GM19395 (cell line): ENCODE results near the gene KRTAP12-4.
"Not testable (repeated sequence)": the region's sequence is repeated elsewhere in the genome, so short reads cannot be mapped to it uniquely, and the experiment has no call there.

Source experiments
- ATAC-seq: cut with Tn5 transposase; IDR thresholded peaks from one replicate; pipeline ENCODE4 v1.9.1; 2021; ENCODE audit warnings: mild to moderate bottlenecking, moderate library complexity; ENCODE audit not compliant: unreplicated experiment

Gene KRTAP12-4

DNA sequence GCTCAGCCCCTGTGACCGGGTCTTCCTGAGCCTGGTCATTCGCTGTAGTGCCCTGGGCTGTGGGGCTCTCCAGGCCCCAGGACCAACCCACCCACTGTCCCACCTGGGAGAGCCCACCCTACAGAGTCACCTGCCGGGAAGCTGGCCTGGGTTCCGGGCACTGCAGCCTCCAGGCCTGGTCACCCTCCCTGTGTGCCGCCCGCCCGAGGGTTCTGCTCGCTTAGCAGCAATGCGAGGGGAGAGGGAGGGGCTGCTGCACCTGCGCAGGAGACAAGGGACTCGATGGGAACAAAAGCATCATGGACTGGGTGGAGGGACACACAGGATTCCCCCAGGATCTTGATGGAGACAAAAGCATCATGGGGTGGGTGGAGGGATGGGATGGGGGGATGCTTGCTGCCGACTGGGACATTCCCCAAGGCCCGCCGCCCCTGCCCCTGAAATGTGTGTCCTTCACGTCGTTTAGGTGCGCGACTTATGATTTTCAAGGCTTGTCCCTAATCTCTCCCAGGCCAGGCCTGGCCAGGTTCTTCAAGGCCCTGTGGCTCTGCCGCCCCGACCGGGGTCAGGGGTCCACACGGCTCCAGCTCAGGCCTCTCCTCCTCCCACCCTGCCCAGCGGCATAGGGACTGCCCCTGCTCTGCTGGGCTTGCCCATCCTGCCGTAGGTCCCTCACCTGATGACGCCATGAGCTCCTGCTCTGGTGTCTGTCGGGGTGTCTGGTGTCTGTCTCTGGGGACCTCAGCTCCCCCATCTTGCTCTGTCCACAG lies 40.9 kb downstream of the KRTAP12-4 start:
- ATAC-seq, result no peak

DNA sequence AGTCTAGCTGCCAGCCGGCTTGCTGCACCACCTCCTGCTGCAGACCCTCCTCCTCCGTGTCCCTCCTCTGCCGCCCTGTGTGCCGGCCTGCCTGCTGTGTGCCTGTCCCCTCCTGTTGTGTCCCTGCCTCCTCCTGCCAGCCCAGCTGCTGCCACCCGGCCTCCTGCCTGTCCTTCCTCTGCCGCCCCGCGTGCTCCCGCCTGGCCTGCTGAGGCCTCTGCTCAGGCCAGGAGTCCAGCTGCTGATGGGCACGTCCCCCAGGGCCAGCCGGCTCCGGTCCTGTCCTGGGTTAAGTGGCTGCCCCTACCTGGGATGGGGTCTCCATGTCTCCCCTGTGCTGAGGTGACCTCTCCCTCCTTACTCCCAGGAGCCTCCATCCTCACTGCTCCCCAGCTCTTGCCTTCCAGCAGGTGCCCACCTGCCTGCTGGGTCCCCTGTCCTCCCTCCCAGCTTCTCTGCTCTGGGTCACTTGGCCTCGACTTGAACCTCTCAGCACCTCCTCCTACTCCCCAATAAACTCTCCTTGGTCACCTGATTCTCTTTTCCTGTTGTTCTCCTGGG lies 41.7 kb downstream of the KRTAP12-4 start:
- no peak for ATAC-seq

GRCh38 chr21:44612029-44612486 lies 42.4 kb downstream of the KRTAP12-4 start, which contains the start of gene KRTAP10-8:
Gene KRTAP10-8, plus strand, starts transcription at chr21:44612079. Its CDS starts 22 bp downstream, at chr21:44612101.
- no peak for ATAC-seq

GRCh38 chr21:44611551-44611950 lies 42.9 kb downstream of the KRTAP12-4 start:
- no peak for ATAC-seq

DNA sequence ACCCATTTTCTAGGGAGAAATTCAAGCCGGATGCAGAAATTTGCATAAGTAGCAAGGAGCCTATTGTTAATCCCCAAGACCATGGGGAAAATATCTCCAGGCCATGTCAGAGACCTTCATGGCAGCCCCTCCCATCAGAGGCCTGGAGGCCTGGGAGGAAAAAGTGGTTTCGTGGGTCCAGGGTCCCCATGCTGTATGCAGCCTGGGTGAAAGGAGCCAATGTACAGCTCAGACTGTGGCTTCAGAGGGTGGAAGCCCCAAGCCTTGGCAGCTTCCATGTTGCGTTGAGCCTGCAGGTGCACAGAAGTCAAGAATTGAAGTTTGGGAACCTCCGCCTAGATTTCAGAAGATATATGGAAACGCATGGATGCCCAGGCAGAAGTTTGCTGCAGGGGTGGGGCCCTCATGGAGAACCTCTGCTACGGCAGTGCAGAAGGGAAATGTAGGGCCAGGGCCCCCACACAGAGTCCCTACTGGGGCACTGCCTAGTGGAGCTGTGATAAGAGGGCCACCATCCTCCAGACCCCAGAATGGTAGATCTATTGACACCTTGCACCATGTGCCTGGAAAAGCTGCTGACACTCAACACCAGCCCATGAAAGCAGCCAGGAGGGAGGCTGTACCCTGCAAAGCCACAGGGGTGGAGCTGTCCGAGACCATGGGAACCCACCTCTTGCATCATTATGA lies 44.2 kb downstream of the KRTAP12-4 start:
- ATAC-seq, result not testable (repeated sequence)

DNA sequence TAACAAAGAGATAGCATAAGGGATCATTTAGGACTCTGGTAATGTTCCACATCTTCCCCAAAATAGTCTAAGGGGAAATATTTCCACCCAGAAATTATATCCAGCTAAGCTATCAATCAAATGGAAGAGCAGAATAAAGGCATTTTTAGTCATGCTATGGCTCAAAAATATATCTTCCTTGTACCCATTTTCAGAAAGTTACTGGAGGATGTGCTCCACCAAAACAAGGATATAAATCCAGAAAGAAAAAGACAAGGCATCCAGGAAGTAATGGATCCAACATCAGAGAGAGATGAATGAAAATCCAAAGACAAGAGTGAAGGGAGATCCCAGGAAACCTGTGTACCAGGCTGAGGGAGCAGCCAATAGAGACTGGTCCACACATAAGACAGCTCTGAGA lies 45.3 kb downstream of the KRTAP12-4 start:
- ATAC-seq, result no peak

DNA sequence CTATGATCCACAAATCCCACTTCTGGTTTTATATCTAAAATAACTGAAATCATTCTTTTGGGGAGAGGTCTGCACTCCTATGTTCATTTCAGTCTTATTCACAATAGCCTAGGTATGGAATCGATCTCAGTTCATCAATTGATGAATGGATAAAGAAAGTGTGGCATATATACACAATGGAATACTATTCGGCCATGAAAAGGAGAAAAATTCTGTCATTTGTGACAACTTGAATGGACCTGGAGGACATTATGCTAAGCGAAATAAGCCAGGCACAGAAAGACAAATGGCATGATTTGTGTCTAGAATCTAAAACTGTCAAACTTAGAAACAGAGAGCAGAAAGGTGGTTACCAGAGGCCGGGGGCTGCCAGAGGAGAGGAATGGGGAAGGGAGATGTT lies 48.0 kb downstream of the KRTAP12-4 start:
- ATAC-seq, result no peak
